K562 (cell line): ENCODE results near the gene H3-3A. TPM values are rescaled to one million over a fixed set of nuclear protein-coding genes. Genes with fewer than 3 reads are reported as not detected.

Experiments used
- CBX3 ChIP-seq, 2 experiments: IDR thresholded peaks; 1 replicate in 1 of 2; 2 replicates in 1 of 2; pipeline ENCODE4 v1.6.1; 2012; ENCODE audit warnings: inconsistent platforms in 2 of 2, low read length in 2 of 2, borderline replicate concordance in 1 of 2, control low read depth in 1 of 2
- CHD2 ChIP-seq: IDR thresholded peaks from 2 replicates; pipeline ENCODE4 v1.6.1; 2011; ENCODE audit warnings: low read depth, low read length
- E2F3 ChIP-seq: fragments of 250-450 bp; sonication (Bioruptor Pico); IDR thresholded peaks from 2 replicates; pipeline ENCODE4 v1.4.0; 2020; ENCODE audit warnings: mild to moderate bottlenecking
- FOXA1 ChIP-seq: fragments of 450-650 bp; IDR thresholded peaks from 2 replicates; pipeline ENCODE4 v1.6.1; 2016; ENCODE audit warnings: mild to moderate bottlenecking, borderline replicate concordance
- KDM4B ChIP-seq, 2 experiments: fragments of 450-650 bp in 1 of 2; sonication (generic) in 1 of 2; IDR thresholded peaks; 2 replicates each; pipeline ENCODE4 v1.6.1; 2016 to 2017; ENCODE audit warnings: borderline replicate concordance in 2 of 2, antibody characterized with exemption in 1 of 2, low read depth in 1 of 2, mild to moderate bottlenecking in 1 of 2
- OTX1 ChIP-seq: fragments of 450-650 bp; formaldehyde crosslinking; IDR thresholded peaks from 2 replicates; pipeline ENCODE4 v1.4.0; 2022; ENCODE audit warnings: mild to moderate bottlenecking
- POLR2H ChIP-seq: IDR thresholded peaks from 2 replicates; pipeline ENCODE4 v1.6.1; 2016; ENCODE audit warnings: missing genetic modification characterization, low read depth, mild to moderate bottlenecking, control low read depth, missing compliant biosample characterization, moderate library complexity
- RAD51 ChIP-seq: fragments of 450-650 bp; IDR thresholded peaks from 2 replicates; pipeline ENCODE4 v1.7.1; 2016; ENCODE audit warnings: low read depth, mild to moderate bottlenecking, borderline replicate concordance
- RFX1 ChIP-seq: fragments of 450-650 bp; IDR thresholded peaks from 2 replicates; pipeline ENCODE4 v1.6.1; 2016; ENCODE audit warnings: mild to moderate bottlenecking, moderate library complexity
- TAF15 ChIP-seq: fragments of 200-400 bp; formaldehyde crosslinking; IDR thresholded peaks from 2 replicates; pipeline ENCODE4 v1.6.1; 2017; ENCODE audit warnings: mild to moderate bottlenecking, low read depth, low read length, moderate library complexity
- TAL1 ChIP-seq: fragments of 450-650 bp; IDR thresholded peaks from 2 replicates; pipeline ENCODE4 v1.6.1; 2016; ENCODE audit warnings: mild to moderate bottlenecking
- ZBED1 ChIP-seq: IDR thresholded peaks from 2 replicates; pipeline ENCODE4 v1.6.1; 2014
- ZNF143 ChIP-seq: sonication (generic); formaldehyde crosslinking; IDR thresholded peaks from 2 replicates; pipeline ENCODE4 v1.9.0; 2022; ENCODE audit warnings: mild to moderate bottlenecking, missing genetic modification reagents
- ZNF184 ChIP-seq: sonication (generic); formaldehyde crosslinking; IDR thresholded peaks from 2 replicates; pipeline ENCODE4 v1.5.0; 2020; ENCODE audit warnings: missing genetic modification reagents
- ZNF217 ChIP-seq: sonication (generic); formaldehyde crosslinking; IDR thresholded peaks from 2 replicates; pipeline ENCODE4 v1.8.0; 2022; ENCODE audit warnings: mild to moderate bottlenecking, missing genetic modification reagents
- ZNF253 ChIP-seq: fragments of 250-450 bp; sonication (Bioruptor Pico); conservative IDR thresholded peaks from 2 replicates; pipeline ENCODE4 v1.6.1; 2021; ENCODE audit warnings: mild to moderate bottlenecking
- ZNF76 ChIP-seq: fragments of 250-450 bp; sonication (Bioruptor Pico); IDR thresholded peaks from 2 replicates; pipeline ENCODE4 v1.4.0; 2020; ENCODE audit warnings: mild to moderate bottlenecking, moderate library complexity, borderline replicate concordance
- ZNF764 ChIP-seq: fragments of 250-450 bp; sonication (Bioruptor Pico); IDR thresholded peaks from 2 replicates; pipeline ENCODE4 v1.4.0; 2020; ENCODE audit warnings: low read depth, mild to moderate bottlenecking, moderate library complexity
- polyA plus RNA-seq, 8 experiments: library from polyadenylated mRNA; depleted of rRNA in 4 of 8; stranded (reverse) in 5 of 8; unstranded in 3 of 8; fragments of >200 nt; fragmentation: Nextera tagmentation in 2 of 8; fragmentation: Illumina TruSeq in 1 of 8; extraction: Ambion mirVana in 2 of 8; extraction: Trizol in 1 of 8; gene quantifications; 2 replicates each; pipeline versions ENCODE4 v1.2.1 to v1.2.3, GENCODE V29; 2011 to 2014; ENCODE audit warnings: inconsistent platforms in 1 of 8, missing spikeins in 1 of 8
- total RNA-seq, 7 experiments: library from RNA; depleted of rRNA in 6 of 7; stranded (reverse); fragments of >200 nt in 6 of 7; fragmentation: Illumina TruSeq in 2 of 7; extraction: Trizol in 2 of 7; gene quantifications; 2 replicates each; pipeline versions ENCODE4 v1.2.1 to v1.2.3, GENCODE V29; 2011 to 2021; ENCODE audit warnings: low replicate concordance in 1 of 7
- TF ChIP-seq, protein P1 (sequence below), 2 experiments: fragments of 450-650 bp in 1 of 2; sonication (generic) in 1 of 2; formaldehyde crosslinking in 1 of 2; IDR thresholded peaks in 1 of 2; conservative IDR thresholded peaks in 1 of 2; 2 replicates each; pipeline versions ENCODE4 v1.6.1 to v1.8.1; 2016 to 2023; ENCODE audit warnings: mild to moderate bottlenecking in 2 of 2, moderate library complexity in 2 of 2, inconsistent platforms in 1 of 2, missing genetic modification reagents in 1 of 2
- TF ChIP-seq, protein P2 (sequence below), 3 experiments: fragments of 200-800 bp in 1 of 3; sonication (Bioruptor generic) in 1 of 3; sonication (generic) in 1 of 3; formaldehyde crosslinking in 1 of 3; IDR thresholded peaks; 2 replicates each; pipeline versions ENCODE4 v1.6.1 to v1.8.0; 2016 to 2022; ENCODE audit warnings: mild to moderate bottlenecking in 2 of 3, missing compliant biosample characterization in 2 of 3, missing genetic modification characterization in 2 of 3, missing genetic modification reagents in 1 of 3
- TF ChIP-seq, protein P3 (sequence below): fragments of 450-650 bp; formaldehyde crosslinking; IDR thresholded peaks from 2 replicates; pipeline ENCODE4 v1.4.0; 2020; ENCODE audit warnings: mild to moderate bottlenecking
- TF ChIP-seq, protein P4 (sequence below): fragments of 250-450 bp; sonication (Bioruptor Pico); IDR thresholded peaks from 2 replicates; pipeline ENCODE4 v1.8.0; 2022; ENCODE audit warnings: moderate library complexity, mild to moderate bottlenecking, inconsistent platforms

H3-3A gene
- total and polyA plus RNA-seq, 9 of the 15 experiments (the other 6 are each of a cell fraction or from before 2014, with no cell fraction given), result 426 to 1,083 (median 591) TPM

DNA sequence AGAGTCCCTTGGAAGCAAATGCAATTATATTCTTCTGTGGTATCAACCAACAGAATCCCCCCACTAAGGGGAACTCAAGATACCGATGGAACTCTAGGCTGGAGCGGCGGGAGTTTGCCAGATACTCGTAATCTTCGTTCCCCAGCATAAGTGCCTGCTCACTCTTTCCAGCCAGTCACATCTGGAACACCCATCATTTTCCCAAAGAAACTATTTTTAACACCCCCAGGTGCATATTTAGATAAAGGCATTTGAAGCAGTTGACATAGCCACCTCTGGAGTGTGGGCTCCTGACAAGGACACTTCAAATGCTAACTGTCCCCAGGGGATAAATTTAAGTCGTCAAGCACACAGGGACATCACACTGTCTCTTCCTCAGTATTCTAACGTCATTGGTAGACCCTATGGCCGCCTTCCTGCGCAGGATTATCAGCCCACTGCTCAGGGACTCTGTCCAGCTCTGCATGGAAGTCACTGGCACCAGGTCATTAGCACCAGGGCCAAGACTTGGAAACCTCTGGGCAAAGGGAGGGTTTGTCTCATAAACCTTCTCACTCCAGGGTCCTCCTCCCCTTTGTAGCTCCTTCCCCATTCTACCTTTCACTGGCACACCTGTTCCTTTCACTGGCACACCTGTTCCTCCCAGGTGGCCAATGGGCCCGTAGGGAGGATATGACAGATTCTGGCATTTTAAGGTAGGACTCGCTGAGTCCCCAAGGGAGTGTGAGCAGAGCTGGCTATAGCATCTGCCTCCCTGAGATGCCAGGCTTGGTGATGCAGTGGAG, 48.8 kb downstream of the H3-3A start (continued):
- peak in 1 of 2 experiments; percentile 64; a peak in 1 of 3 replicates for TF ChIP-seq CBX3 (IDR thresholded peaks at IDR 0.05; ENCODE audit: borderline replicate concordance in 1 of 2, low read length in 2 of 2)
- TF ChIP-seq TAF15, result no peak
- TF ChIP-seq E2F3 (CRISPR knock-in tag), result no peak
- TF ChIP-seq RAD51, result no peak; the same call in 1 of the 2 replicates
- TF ChIP-seq ZNF217 (CRISPR knock-in tag), result no peak
- no peak for TF ChIP-seq FOXA1
- TF ChIP-seq, protein P1, sequence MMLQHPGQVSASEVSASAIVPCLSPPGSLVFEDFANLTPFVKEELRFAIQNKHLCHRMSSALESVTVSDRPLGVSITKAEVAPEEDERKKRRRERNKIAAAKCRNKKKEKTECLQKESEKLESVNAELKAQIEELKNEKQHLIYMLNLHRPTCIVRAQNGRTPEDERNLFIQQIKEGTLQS (IDR thresholded peaks at IDR 0.05), result peak; percentile 78
- TF ChIP-seq, protein P1 (CRISPR knock-in tag; conservative IDR thresholded peaks at IDR 0.05), result no peak; the same call in 1 of the 2 replicates
- no peak for TF ChIP-seq OTX1 (CRISPR knock-in tag)
- TF ChIP-seq, protein P2, sequence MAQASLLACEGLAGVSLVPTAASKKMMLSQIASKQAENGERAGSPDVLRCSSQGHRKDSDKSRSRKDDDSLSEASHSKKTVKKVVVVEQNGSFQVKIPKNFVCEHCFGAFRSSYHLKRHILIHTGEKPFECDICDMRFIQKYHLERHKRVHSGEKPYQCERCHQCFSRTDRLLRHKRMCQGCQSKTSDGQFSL (CRISPR knock-in tag; IDR thresholded peaks at IDR 0.05), result no peak
- TF ChIP-seq, protein P2 (tag; IDR thresholded peaks at IDR 0.05), result no peak
- TF ChIP-seq ZNF764 (CRISPR knock-in tag), result no peak
- no peak for TF ChIP-seq ZNF76 (CRISPR knock-in tag)
- TF ChIP-seq ZNF143 (CRISPR knock-in tag), result no peak
- TF ChIP-seq, protein P3, sequence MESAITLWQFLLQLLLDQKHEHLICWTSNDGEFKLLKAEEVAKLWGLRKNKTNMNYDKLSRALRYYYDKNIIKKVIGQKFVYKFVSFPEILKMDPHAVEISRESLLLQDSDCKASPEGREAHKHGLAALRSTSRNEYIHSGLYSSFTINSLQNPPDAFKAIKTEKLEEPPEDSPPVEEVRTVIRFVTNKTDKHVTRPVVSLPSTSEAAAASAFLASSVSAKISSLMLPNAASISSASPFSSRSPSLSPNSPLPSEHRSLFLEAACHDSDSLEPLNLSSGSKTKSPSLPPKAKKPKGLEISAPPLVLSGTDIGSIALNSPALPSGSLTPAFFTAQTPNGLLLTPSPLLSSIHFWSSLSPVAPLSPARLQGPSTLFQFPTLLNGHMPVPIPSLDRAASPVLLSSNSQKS, result 0 out of 2 replicates have a peak, but pooled peaks have one; percentile 40
- TF ChIP-seq RFX1, result no peak
- TF ChIP-seq KDM4B (IDR thresholded peaks at IDR 0.05; ENCODE audit: borderline replicate concordance in 2 of 2, low read depth in 1 of 2), result no peak
- no peak for TF ChIP-seq ZNF253 (CRISPR knock-in tag)
- TF ChIP-seq TAL1, result peak; percentile 98
- peak; percentile 87; the same call in 1 of the 2 replicates for TF ChIP-seq ZBED1
- TF ChIP-seq, protein P4, sequence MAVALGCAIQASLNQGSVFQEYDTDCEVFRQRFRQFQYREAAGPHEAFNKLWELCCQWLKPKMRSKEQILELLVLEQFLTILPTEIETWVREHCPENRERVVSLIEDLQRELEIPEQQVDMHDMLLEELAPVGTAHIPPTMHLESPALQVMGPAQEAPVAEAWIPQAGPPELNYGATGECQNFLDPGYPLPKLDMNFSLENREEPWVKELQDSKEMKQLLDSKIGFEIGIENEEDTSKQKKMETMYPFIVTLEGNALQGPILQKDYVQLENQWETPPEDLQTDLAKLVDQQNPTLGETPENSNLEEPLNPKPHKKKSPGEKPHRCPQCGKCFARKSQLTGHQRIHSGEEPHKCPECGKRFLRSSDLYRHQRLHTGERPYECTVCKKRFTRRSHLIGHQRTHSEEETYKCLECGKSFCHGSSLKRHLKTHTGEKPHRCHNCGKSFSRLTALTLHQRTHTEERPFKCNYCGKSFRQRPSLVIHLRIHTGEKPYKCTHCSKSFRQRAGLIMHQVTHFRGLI (CRISPR knock-in tag), result no peak
- TF ChIP-seq CHD2, result no peak
- TF ChIP-seq ZNF184 (CRISPR knock-in tag), result no peak
- no peak for TF ChIP-seq POLR2H (tag)
